Stimulated activated CD4-positive, alpha-beta T cell treated with anti-CD3 and anti-CD28 coated beads, Interleukin-15, amount 100 ng/mL, for 48 hours (primary cell): ENCODE results near the gene SPATA16.
"Not testable (repeated sequence)": the region's sequence is repeated elsewhere in the genome, so short reads cannot be mapped to it uniquely, and the experiment has no call there.

ENCODE experiments used
- DNase-seq, 2 donors: peaks; one replicate each; pipeline ENCODE4 v3.0.0-alpha.2; 2020; ENCODE audit warnings: low read depth in 2 of 2

Gene SPATA16

GRCh38 chr3:173004681-173005080 lies 136.4 kb downstream of the SPATA16 start:
- DNase-seq, result no peak

DNA sequence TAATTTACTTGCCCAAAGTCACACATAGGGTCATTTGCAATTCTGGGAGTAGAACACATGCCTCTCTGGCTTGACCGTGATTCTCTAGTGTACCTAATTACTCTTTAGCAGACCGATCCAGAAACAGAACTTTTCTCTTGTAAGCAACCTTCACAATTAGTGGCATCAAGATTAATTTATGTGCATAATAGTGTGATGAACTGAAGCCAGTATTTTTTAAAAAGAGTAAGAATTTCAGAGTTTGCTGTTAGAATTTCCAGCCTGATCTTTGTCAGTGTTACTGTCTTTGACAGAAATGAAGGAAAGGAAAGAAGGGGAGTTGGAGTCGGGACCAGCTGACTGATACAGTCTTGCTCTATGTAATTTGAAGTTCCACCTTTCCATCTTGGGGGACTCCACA lies 137.1 kb downstream of the SPATA16 start:
- DNase-seq, result no peak

DNA sequence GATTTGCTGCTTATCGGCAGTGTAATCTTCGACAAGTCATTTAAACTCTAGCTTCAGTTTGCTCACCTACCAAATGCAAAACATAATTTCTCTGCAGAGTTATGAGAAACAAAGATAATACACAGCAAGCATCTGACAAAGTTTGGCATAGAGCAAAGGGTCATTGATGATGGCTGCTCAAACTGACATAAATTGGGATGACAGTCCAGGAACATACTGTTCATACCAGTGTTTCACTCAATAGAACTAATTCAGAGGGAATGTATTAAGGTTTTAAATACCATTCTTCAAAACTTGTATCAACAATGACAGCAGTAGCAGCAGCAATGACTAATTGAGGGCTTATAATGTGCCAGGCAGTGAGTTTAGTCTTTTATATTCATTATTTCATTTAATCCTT lies 137.6 kb downstream of the SPATA16 start:
- DNase-seq, result no peak

GRCh38 chr3:173001622-173002021 lies 139.4 kb downstream of the SPATA16 start:
- no peak for DNase-seq

GRCh38 chr3:173000553-173000952 lies 140.5 kb downstream of the SPATA16 start:
- DNase-seq, result no peak

DNA sequence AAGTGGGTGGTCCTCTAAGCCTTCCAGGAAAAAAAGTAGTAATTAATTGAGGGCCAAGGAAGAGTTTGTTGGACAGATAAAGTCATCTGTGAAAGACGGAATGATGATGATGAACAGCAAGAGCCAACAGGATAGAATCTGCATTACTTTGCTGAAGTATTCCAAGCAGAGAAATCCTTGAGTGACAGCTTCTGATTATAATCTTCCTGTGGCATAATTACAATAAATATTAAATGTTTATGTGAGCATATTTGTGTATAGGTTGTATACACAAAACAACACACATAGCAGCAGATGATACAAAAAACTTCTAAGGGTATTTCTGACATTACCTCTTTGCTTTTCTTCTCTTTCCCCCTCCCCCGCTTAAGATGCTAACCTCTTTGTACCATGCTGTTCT lies 147.6 kb downstream of the SPATA16 start:
- no peak for DNase-seq

GRCh38 chr3:172991424-172991996 lies 149.5 kb downstream of the SPATA16 start:
- DNase-seq, result no peak

DNA sequence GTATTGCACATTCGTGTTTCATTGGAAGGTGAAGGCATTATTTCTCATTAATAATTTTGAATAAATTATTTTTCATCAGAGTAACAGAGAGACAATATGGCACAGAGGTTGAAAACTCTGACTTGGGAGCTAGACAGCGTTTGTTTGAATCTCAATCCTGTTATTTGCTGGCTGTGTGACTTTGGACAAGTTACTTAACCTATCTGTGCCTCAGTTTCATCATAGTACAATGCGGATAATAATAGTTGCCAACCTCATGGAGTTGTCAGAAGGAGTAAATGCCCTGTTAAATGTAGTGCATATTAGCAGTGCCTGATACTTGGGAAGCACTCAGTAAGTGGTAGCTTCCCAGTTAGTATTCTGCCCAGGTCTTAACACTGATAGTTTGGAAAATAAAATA lies 151.7 kb downstream of the SPATA16 start:
- no peak for DNase-seq

DNA sequence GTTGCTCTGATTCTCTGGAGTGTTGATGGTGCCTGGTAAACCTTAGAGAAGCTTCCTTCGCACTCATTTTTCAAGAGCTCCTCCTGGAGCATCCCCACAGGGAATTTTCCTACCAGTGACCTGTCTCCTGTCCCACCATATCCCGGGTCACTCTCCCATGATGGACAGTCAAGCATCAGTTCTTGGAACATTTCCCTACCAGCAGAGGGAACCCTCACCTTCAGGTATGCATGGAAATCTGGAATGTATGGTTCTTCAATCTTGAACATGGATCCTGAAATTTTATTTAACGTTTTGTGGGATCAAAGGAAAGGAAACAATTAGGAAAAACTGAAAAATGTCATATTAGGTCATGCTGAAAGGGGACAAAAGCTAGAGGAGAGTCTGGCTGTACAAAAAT lies 153.8 kb downstream of the SPATA16 start:
- no peak for DNase-seq

DNA sequence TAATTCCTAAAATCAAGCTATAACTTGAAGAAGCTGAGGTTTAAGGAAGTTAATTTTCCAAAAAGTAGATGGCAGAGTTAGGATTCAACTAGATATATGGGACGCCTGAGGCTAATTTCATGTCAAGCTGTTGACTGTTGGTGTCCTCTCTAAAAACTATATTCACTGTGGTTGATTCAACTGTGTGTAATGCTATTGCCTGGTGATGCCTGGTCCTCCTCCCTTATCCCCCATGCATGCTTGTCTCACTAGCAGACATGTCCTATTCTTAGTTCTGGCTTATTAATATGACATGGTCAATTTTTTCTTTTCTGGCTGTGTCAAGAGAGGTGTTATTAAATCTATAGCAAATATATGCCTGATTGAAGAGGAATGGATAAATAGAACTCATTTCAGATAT lies 156.1 kb downstream of the SPATA16 start:
- DNase-seq, result no peak

- DNase-seq, result no peak
Measured at GRCh38 chr3:172982736-172983364, 158.2 kb downstream of the SPATA16 start.

- DNase-seq, result no peak
Measured at GRCh38 chr3:172981407-172981983, 159.5 kb downstream of the SPATA16 start.

DNA sequence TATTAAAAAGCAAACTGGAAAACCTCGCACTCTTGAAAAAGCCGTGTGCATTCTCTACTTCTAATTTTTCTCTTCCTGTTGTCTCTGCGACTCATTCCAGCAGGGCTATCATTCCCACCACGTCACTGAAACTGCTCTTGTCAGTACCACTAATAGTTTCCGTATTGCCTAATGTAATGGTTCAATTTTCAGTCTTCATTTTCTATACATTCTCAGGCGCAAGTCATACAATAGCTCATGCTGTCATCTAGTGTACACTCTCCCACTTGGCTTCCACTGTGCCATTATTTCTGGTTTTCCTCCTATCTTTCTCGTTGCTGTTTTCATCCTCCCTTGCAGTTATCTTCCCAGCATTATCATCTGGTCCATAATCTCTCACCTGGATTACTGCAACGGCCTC lies 160.2 kb downstream of the SPATA16 start:
- DNase-seq, result no peak

DNA sequence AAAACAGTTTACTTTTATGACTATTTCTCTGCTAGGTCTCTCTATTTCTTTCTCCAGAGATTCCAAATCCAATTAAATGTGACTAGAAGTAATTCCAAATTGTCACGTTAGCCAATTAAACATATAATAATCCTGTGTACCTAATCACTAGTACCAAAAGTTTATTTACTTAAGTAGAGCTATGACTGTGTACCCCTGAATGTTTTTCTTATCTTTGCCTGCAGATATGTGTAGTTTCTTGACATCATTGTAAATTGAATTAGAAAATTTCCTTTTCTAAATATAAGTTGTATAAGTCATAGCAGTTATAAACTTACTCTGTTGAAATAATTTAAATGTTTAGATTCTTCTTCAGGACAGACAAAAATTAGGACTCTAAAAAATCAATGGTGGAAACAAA lies 163.3 kb downstream of the SPATA16 start:
- no peak for DNase-seq

DNA sequence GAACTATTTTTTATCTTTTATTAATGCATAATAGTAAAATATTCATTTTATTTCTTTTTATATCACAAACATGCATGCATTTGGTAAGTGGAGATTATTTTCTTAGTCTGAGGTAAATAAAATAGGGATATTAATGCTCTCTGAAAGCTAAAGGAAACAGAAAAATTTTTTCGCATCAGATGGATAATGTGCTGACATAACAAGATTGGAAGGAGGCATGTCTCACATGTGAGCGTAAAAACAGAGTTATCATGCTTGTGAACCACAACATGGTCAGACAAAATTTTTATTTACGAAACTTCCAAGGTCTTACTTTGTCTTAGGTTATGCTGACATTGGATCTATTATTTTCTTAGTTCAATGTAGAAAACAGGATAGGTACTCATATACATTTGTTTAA lies 166.1 kb downstream of the SPATA16 start:
- DNase-seq, result no peak

- DNase-seq, result no peak
Measured at GRCh38 chr3:172973799-172974198, 167.2 kb downstream of the SPATA16 start.

DNA sequence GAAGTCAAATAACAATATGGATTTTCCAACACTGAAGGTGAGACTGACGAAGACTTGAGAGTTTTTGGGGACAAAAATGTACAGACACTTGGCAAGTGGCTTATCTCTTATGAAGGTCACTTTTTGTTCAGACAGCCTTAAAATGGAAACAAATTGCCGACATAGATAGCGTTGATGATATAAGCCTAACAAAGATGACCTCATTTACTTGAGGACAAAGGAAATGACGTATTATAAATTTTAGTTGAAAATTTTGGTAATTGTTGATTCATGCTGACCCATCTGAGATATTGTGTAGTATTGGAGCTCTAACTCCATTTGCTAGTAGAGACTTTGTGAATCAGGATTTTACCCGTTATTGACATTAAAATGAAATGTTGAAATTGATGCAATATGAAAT lies 168.3 kb downstream of the SPATA16 start:
- DNase-seq, result no peak

DNA sequence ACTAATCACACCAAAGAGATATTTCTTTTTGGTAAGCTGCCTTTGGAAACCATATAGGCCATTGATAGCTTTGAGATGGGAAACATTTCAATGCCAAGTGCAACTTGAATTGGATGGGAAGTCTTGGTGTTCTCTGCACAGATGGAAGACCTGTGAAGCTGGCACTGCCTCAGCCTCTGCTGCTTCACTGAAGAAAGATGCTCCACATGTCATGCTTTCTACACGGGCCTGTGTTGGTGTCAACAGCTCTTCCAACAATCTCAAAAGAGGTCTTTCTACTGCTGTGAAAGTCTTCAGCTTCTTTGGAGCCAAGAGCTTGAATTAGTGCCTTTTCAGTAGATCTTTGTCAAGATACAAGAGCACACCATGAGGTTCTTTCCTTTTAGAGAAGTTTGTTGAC lies 169.0 kb downstream of the SPATA16 start:
- no peak for DNase-seq

DNA sequence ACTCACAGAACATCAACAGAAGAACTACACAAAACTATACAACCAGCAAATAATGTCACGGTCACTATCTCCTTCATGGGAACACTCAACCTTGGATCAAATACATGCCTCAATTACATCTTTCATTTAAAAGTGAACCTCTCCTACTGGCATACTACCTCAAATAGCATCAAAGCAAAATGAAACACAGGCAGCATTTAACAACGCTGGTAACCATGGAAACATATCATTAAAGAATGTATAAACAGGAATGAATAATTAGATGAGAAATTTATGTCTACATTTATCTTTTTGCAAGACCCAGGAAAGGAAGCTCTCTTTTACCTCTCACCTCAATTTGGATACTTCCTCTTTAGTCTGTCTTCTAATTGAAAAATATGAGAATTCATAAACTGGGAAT lies 172.4 kb downstream of the SPATA16 start:
- DNase-seq, result no peak

GRCh38 chr3:172965256-172965655 lies 175.8 kb downstream of the SPATA16 start:
- no peak for DNase-seq

- not testable (repeated sequence) for DNase-seq
Measured at GRCh38 chr3:172960626-172961182, 180.3 kb downstream of the SPATA16 start.

GRCh38 chr3:172958565-172958964 lies 182.5 kb downstream of the SPATA16 start:
- DNase-seq, result no peak

GRCh38 chr3:172953571-172953970 lies 187.5 kb downstream of the SPATA16 start:
- DNase-seq, result no peak
